GM12874 (cell line): ENCODE data around the gene TMPRSS9.

Source experiments
- CTCF ChIP-seq: IDR thresholded peaks from 2 replicates; pipeline ENCODE4 v1.5.1; 2011; ENCODE audit warnings: low read depth, mild to moderate bottlenecking, control low read depth, low read length, moderate library complexity; ENCODE audit not compliant: insufficient read depth

The TMPRSS9 gene

GRCh38 chr19:2325281-2326046 lies 34.6 kb upstream of the TMPRSS9 start:
- no peak for TF ChIP-seq CTCF

- no peak for TF ChIP-seq CTCF
Observed at GRCh38 chr19:2326699-2327360, 33.2 kb upstream of the TMPRSS9 start.

- no peak for TF ChIP-seq CTCF
Observed at GRCh38 chr19:2327773-2328400, 32.2 kb upstream of the TMPRSS9 start.

GRCh38 chr19:2328401-2329148 lies 31.5 kb upstream of the TMPRSS9 start, which contains the start of the genes LSM7 and SPPL2B:
Gene LSM7, minus strand, starts transcription at chr19:2328586. Its CDS starts 20 bp downstream, at chr19:2328566.
Gene SPPL2B, plus strand, starts transcription at chr19:2328684. Its CDS starts 26 bp downstream, at chr19:2328710.
- no peak for TF ChIP-seq CTCF

- no peak for TF ChIP-seq CTCF
Observed at GRCh38 chr19:2329149-2329478, 31.0 kb upstream of the TMPRSS9 start.

GRCh38 chr19:2329501-2329916 lies 30.6 kb upstream of the TMPRSS9 start:
- TF ChIP-seq CTCF: no peak

GRCh38 chr19:2330255-2330631 lies 29.8 kb upstream of the TMPRSS9 start:
- no peak for TF ChIP-seq CTCF
